SK-N-MC (cell line): ENCODE measurements around the gene NETO2.

Source experiments
- EZH2 ChIP-seq: fragments of 200-600 bp; sonication (generic); IDR thresholded peaks from one replicate; pipeline ENCODE4 v1.6.1; 2017; ENCODE audit warnings: antibody characterized with exemption
- FOXP2 ChIP-seq: optimal IDR thresholded peaks from 2 replicates; pipeline ENCODE3; 2011; ENCODE audit warnings: mild to moderate bottlenecking, moderate library complexity; ENCODE audit not compliant: insufficient read depth; ENCODE audit errors: extremely low read length, control extremely low read depth
- POLR2AphosphoS5 ChIP-seq: IDR thresholded peaks from 2 replicates; pipeline ENCODE4 v1.6.1; 2012; ENCODE audit warnings: mild to moderate bottlenecking, low read depth, low read length, borderline replicate concordance

DNA sequence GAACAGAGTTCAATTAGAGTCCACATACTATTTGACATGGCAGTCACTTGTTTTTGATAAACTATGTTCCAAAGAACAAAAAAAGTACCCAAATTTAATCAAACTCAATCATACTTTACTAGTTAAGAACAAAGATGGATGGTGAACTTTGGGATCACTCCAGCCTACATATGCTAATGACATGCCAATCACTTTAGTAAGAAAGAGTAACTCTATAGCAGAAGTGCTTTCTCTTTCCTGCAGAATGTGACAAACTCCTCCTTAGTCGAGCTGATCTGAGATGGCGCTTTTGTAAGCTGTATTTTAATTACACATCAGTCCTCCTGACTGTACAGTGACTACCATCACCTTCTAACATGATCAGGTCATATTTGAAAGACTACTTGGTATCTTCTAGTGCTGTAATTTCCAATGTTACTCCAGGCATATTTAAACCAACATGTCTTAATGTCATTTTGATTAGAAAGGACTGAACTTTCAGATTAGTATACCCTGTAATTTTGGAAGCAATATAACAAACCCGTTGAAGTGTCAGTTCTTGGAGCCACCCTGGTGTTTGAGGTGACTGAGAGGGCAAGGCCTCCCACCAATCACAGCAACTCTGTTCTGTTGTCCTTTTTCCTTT lies 4.1 kb downstream of the NETO2 start:
- TF ChIP-seq EZH2 (no peak), POLR2AphosphoS5 (no peak), FOXP2 (no peak)
